Upper lobe of right lung (tissue), 1 donor: ENCODE measurements around the gene ARL14EPL. TPM values are rescaled to one million over a fixed set of nuclear protein-coding genes. Genes with fewer than 3 reads are reported as not detected.
"Not testable (repeated sequence)": the region's sequence is repeated elsewhere in the genome, so short reads cannot be mapped to it uniquely, and the experiment has no call there.

Experiments
- ATAC-seq: fragments of 200-7000 bp; cut with Tn5 transposase; one replicate; pipeline ENCODE4 v1.9.1; 2020; ENCODE audit warnings: mild to moderate bottlenecking, moderate library complexity
- DNase-seq: peaks from one replicate; pipeline ENCODE4 v3.0.0-alpha.2; 2020
- H3K27ac ChIP-seq: fragments of 200-600 bp; one replicate; pipeline ENCODE4 v1.8.0; 2022
- H3K27me3 ChIP-seq: fragments of 200-600 bp; one replicate; pipeline ENCODE4 v1.8.0; 2022; ENCODE audit warnings: mild to moderate bottlenecking
- H3K36me3 ChIP-seq: fragments of 200-600 bp; one replicate; pipeline ENCODE4 v1.8.0; 2022
- H3K4me1 ChIP-seq: fragments of 200-600 bp; one replicate; pipeline ENCODE4 v1.8.0; 2022
- H3K4me3 ChIP-seq: fragments of 200-600 bp; one replicate; pipeline ENCODE4 v1.8.0; 2022; ENCODE audit warnings: mild to moderate bottlenecking
- H3K9me3 ChIP-seq: fragments of 200-600 bp; one replicate; pipeline ENCODE4 v1.8.0; 2022
- CTCF ChIP-seq: fragments of 200-600 bp; IDR thresholded peaks from one replicate; pipeline ENCODE4 v1.8.0; 2022; ENCODE audit warnings: antibody characterized with exemption
- intact Hi-C: fragments of 100-400 bp; cut with DNase I; formaldehyde crosslinking; loops from one replicate; pipeline ENCODE4 v1.11.0; 2022
- total RNA-seq: library from RNA; stranded (reverse); fragmentation: NEBNext Ultra II Directional; extraction: Animal tissue kit (Norgen Biotek cat#: 25700); gene quantifications from one replicate; pipeline ENCODE4 v1.2.1, GENCODE V29; 2021
- donor health status: DM: no; HTN: yes; CAD: no; lungs with severe emphysema.

Gene ARL14EPL
- total RNA-seq, 1 donor from 2014 or later, result not detected

GRCh38 chr5:116098998-116099397, 66.7 kb downstream of the ARL14EPL start:
- Histone ChIP-seq H3K27ac (no peak overlapping the region), H3K4me3 (no peak overlapping the region), H3K9me3 (no peaks in the 10 kb centered on the region), H3K27me3 (no peaks in the 10 kb centered on the region), H3K36me3 (peaks cover 37% of the 10 kb centered on the region), H3K4me1 (no peaks in the 10 kb centered on the region)
- ATAC-seq, result no peak
- DNase-seq, result no peak
- no peak for TF ChIP-seq CTCF
- intact Hi-C loops, result no loop called here

- H3K4me3 ChIP-seq, H3K27me3 ChIP-seq, H3K36me3 ChIP-seq, intact Hi-C loops, H3K4me1 ChIP-seq, DNase-seq, H3K27ac ChIP-seq, ATAC-seq, H3K9me3 ChIP-seq: not testable (repeated sequence)
These were observed 72.7 kb downstream of the ARL14EPL start for GRCh38 chr5:116104941-116105340.

Other genes with a start within 250 kb of the ARL14EPL start
- gene CDO1, start 215.8 kb upstream of the ARL14EPL start, total RNA-seq, result 20.1 TPM
- gene ATG12, start 190.9 kb upstream of the ARL14EPL start, total RNA-seq, result 36.5 TPM
- 70.4 TPM for gene AP3S1, start 190.5 kb upstream of the ARL14EPL start, total RNA-seq
- gene LVRN, start 70.0 kb upstream of the ARL14EPL start, total RNA-seq, result 0.20 TPM
- gene COMMD10, start 52.6 kb downstream of the ARL14EPL start, total RNA-seq, result 28.9 TPM